GM19035 (cell line): Measurements from ENCODE around the gene DEFB119.
"Not testable (repeated sequence)": the region's sequence is repeated elsewhere in the genome, so short reads cannot be mapped to it uniquely, and the experiment has no call there.

Experiments
- ATAC-seq: cut with Tn5 transposase; IDR thresholded peaks from one replicate; pipeline ENCODE4 v1.9.1; 2021; ENCODE audit not compliant: unreplicated experiment

DEFB119 gene

GRCh38 chr20:31390490-31390889, at the start of gene DEFB119:
Gene DEFB119, minus strand, starts transcription at chr20:31390590. Its CDS starts 107 bp downstream, at chr20:31390483.
- ATAC-seq = no peak

GRCh38 chr20:31430568-31431115, 40.3 kb upstream of the DEFB119 start:
- ATAC-seq = no peak

GRCh38 chr20:31427576-31427975, 37.2 kb upstream of the DEFB119 start:
- not testable (repeated sequence) for ATAC-seq

GRCh38 chr20:31426891-31427551, 36.6 kb upstream of the DEFB119 start:
- not testable (repeated sequence) for ATAC-seq

- no peak for ATAC-seq
Measured at GRCh38 chr20:31425797-31426196, 35.4 kb upstream of the DEFB119 start.

GRCh38 chr20:31418307-31418706, 27.9 kb upstream of the DEFB119 start:
- ATAC-seq = no peak

GRCh38 chr20:31415653-31416052, 25.3 kb upstream of the DEFB119 start:
- no peak for ATAC-seq

- ATAC-seq = no peak
Measured at GRCh38 chr20:31414381-31414780, 24.0 kb upstream of the DEFB119 start.

GRCh38 chr20:31410011-31410410, 19.6 kb upstream of the DEFB119 start:
- no peak for ATAC-seq

- ATAC-seq = no peak
Measured at GRCh38 chr20:31406115-31406514, 15.7 kb upstream of the DEFB119 start, which contains the start of gene DEFB121. Gene DEFB121, minus strand, starts transcription at chr20:31406215. Its CDS starts 63 bp downstream, at chr20:31406152.

GRCh38 chr20:31403886-31404285, 13.5 kb upstream of the DEFB119 start:
- ATAC-seq = no peak

- no peak for ATAC-seq
Measured at GRCh38 chr20:31394900-31395299, 4.5 kb upstream of the DEFB119 start.

- ATAC-seq = no peak
Measured at GRCh38 chr20:31392836-31393235, 2.4 kb upstream of the DEFB119 start.

- ATAC-seq = no peak
Measured at GRCh38 chr20:31374346-31374745, 16.0 kb downstream of the DEFB119 start.

GRCh38 chr20:31368301-31368700, 22.1 kb downstream of the DEFB119 start, which contains the start of gene DEFB118:
Gene DEFB118, plus strand, starts transcription at chr20:31368601. Its CDS starts 50 bp downstream, at chr20:31368651.
- no peak for ATAC-seq

GRCh38 chr20:31364272-31364671, 26.1 kb downstream of the DEFB119 start:
- not testable (repeated sequence) for ATAC-seq

GRCh38 chr20:31363295-31363694, 27.1 kb downstream of the DEFB119 start:
- ATAC-seq = no peak

GRCh38 chr20:31355981-31356380, 34.4 kb downstream of the DEFB119 start:
- ATAC-seq = no peak

- ATAC-seq = no peak
Measured at GRCh38 chr20:31341470-31341869, 48.9 kb downstream of the DEFB119 start.

GRCh38 chr20:31330893-31331292, 59.5 kb downstream of the DEFB119 start:
- no peak for ATAC-seq
